K562 (cell line): ENCODE data around the gene ITPKB. TPM values are rescaled to one million over a fixed set of nuclear protein-coding genes. Genes with fewer than 3 reads are reported as not detected.

Experiments used
- ATAC-seq: fragments of 200-7000 bp; cut with Tn5 transposase; 3 replicates; pipeline ENCODE4 v1.9.1; 2020; ENCODE audit warnings: moderate library complexity
- BruUV-seq: library from RNA; stranded (reverse); fragments of 400-500 nt; replicated peaks from 2 replicates; lab custom pipeline; 2021; lab: Mats Ljungman, UMichigan
- CTCF ChIA-PET: fragments of 300-600 bp; formaldehyde crosslinking; extraction: SDS; loops from one replicate; lab custom pipeline; 2021; ENCODE audit warnings: low intra/inter-chr PET ratio; lab: Yijun Ruan, JAX
- POLR2A ChIA-PET: fragments of 300-600, 350-650 bp; sonication (Branson Sonifier 250); formaldehyde crosslinking; extraction: SDS; loops from one replicate; lab custom pipeline; 2021; ENCODE audit warnings: antibody characterized with exemption, inconsistent platforms; lab: Yijun Ruan, JAX
- DNase-seq, 4 experiments: peaks; one replicate each; pipeline versions ENCODE4 v3.0.0 to v3.0.0-alpha.2; 2011 to 2018; ENCODE audit warnings: low spot score in 3 of 4, mixed read lengths in 3 of 4; ENCODE audit errors: extremely low read depth in 1 of 4
- FAIRE-seq: peaks from 2 replicates; lab custom pipeline; 2011; peaks lifted over from hg19 to GRCh38; lab: Jason Lieb, UNC
- H2AFZ ChIP-seq: 2 replicates; pipeline ENCODE4 v1.6.0; 2011; ENCODE audit warnings: low read depth, low read length, control low read depth, inconsistent platforms
- H3K27ac ChIP-seq: fragments of 200-600 bp; 3 replicates; pipeline ENCODE4 v1.8.0; 2011; ENCODE audit warnings: low read depth, mild to moderate bottlenecking, control low read depth, inconsistent platforms, low read length, moderate library complexity, mixed read lengths; ENCODE audit errors: extremely low read depth
- H3K27me3 ChIP-seq, 2 experiments: fragments of 300-600 bp in 1 of 2; 2 replicates in 1 of 2; 3 replicates in 1 of 2; pipeline versions ENCODE4 v1.6.0 to v1.8.0; 2011; ENCODE audit warnings: inconsistent platforms in 2 of 2, low read length in 2 of 2, mild to moderate bottlenecking in 1 of 2, mixed read lengths in 1 of 2, moderate library complexity in 1 of 2; ENCODE audit not compliant: control insufficient read depth in 2 of 2, insufficient read depth in 2 of 2
- H3K36me3 ChIP-seq: fragments of 300-600 bp; 3 replicates; pipeline ENCODE4 v1.8.0; 2011; ENCODE audit warnings: mild to moderate bottlenecking, low read length, inconsistent platforms; ENCODE audit not compliant: control insufficient read depth, insufficient read depth
- H3K4me1 ChIP-seq, 2 experiments: fragments of 200-600 bp in 1 of 2; replicated peaks in 1 of 2; 2 replicates in 1 of 2; 3 replicates in 1 of 2; pipeline versions ENCODE4 v1.5.1 to v1.8.0; 2011; ENCODE audit warnings: inconsistent platforms in 2 of 2, low read length in 2 of 2, mild to moderate bottlenecking in 1 of 2, mixed read lengths in 1 of 2, moderate library complexity in 1 of 2; ENCODE audit not compliant: control insufficient read depth in 2 of 2, insufficient read depth in 2 of 2
- H3K4me2 ChIP-seq: 2 replicates; pipeline ENCODE4 v1.6.1; 2011; ENCODE audit warnings: low read length, control low read depth, inconsistent platforms, mixed read lengths; ENCODE audit not compliant: insufficient read depth
- H3K4me3 ChIP-seq: fragments of 200-600 bp; sonication (generic), shearing (Covaris generic); 2 replicates; pipeline ENCODE4 v1.5.1; 2016; ENCODE audit warnings: control low read depth, inconsistent platforms
- H3K79me2 ChIP-seq: fragments of 200-600 bp; 3 replicates; pipeline ENCODE4 v1.8.0; 2011; ENCODE audit warnings: low read length, inconsistent platforms; ENCODE audit not compliant: control insufficient read depth, insufficient read depth
- H3K9ac ChIP-seq, 2 experiments: 2 replicates each; pipeline versions ENCODE4 v1.6.0 to v1.6.1; 2011; ENCODE audit warnings: low read depth in 2 of 2, low read length in 2 of 2, control low read depth in 1 of 2, inconsistent platforms in 1 of 2, mild to moderate bottlenecking in 1 of 2, mixed read lengths in 1 of 2; ENCODE audit not compliant: insufficient read depth in 1 of 2
- H3K9me1 ChIP-seq: one replicate; pipeline ENCODE4 v1.6.0; 2011; ENCODE audit warnings: inconsistent platforms, mild to moderate bottlenecking, low read length, moderate library complexity; ENCODE audit not compliant: control insufficient read depth, insufficient read depth
- H3K9me3 ChIP-seq: replicated peaks from 2 replicates; pipeline ENCODE4 v1.5.1; 2011; ENCODE audit warnings: low read depth, low read length, inconsistent platforms; ENCODE audit not compliant: control insufficient read depth, insufficient read depth
- H4K20me1 ChIP-seq: replicated peaks from 2 replicates; pipeline ENCODE4 v1.6.1; 2011; ENCODE audit warnings: low read length, inconsistent platforms, mixed read lengths; ENCODE audit not compliant: control insufficient read depth, insufficient read depth
- CGGBP1 ChIP-seq: fragments of 250-450 bp; sonication (Bioruptor Pico); IDR thresholded peaks from 2 replicates; pipeline ENCODE4 v1.9.0; 2021; ENCODE audit warnings: mild to moderate bottlenecking
- GTF2F1 ChIP-seq: IDR thresholded peaks from 2 replicates; pipeline ENCODE4 v1.6.1; 2011; ENCODE audit warnings: low read depth, low read length, improper control_type of control experiment
- HMG20A ChIP-seq: fragments of 450-650 bp; formaldehyde crosslinking; conservative IDR thresholded peaks from 2 replicates; pipeline ENCODE4 v1.4.0; 2020; ENCODE audit warnings: mild to moderate bottlenecking, mixed read lengths
- SREBF1 ChIP-seq: fragments of 150-350 bp; IDR thresholded peaks from 2 replicates; pipeline ENCODE4 v1.6.1; 2014; ENCODE audit warnings: antibody characterized with exemption, low read depth, low read length, borderline replicate concordance
- TAL1 ChIP-seq: fragments of 450-650 bp; IDR thresholded peaks from 2 replicates; pipeline ENCODE4 v1.6.1; 2016; ENCODE audit warnings: mild to moderate bottlenecking
- ZNF12 ChIP-seq: sonication (generic); formaldehyde crosslinking; IDR thresholded peaks from 2 replicates; pipeline ENCODE4 v1.4.0; 2020; ENCODE audit warnings: mild to moderate bottlenecking, missing genetic modification reagents
- ZNF174 ChIP-seq: fragments of 250-450 bp; sonication (Bioruptor Pico); IDR thresholded peaks from 2 replicates; pipeline ENCODE4 v1.4.0; 2020; ENCODE audit warnings: mild to moderate bottlenecking
- WGBS: fragments of 100-300 bp; shearing (Covaris generic); methylation state at CpG from one replicate; pipeline ENCODE4 v1.1.6; 2016; ENCODE audit warnings: low coverage, mixed read lengths; ENCODE audit not compliant: insufficient coverage; ENCODE audit errors: missing lambda C conversion rate; 5-methylcytosine and 5-hydroxymethylcytosine counted together
- in situ Hi-C: fragments of 300-500 bp; cut with MboI; formaldehyde crosslinking; loops from 4 replicates; pipeline ENCODE4 v1.15.0; 2018; ENCODE audit warnings: inconsistent platforms, mixed read lengths
- intact Hi-C: fragments of 100-400 bp; cut with micrococcal nuclease; formaldehyde crosslinking; loops from 2 replicates; pipeline ENCODE4 v1.14.2; 2022
- polyA plus RNA-seq, 8 experiments: library from polyadenylated mRNA; depleted of rRNA in 4 of 8; stranded (reverse) in 5 of 8; unstranded in 3 of 8; fragments of >200 nt; fragmentation: Nextera tagmentation in 2 of 8; fragmentation: Illumina TruSeq in 1 of 8; extraction: Ambion mirVana in 2 of 8; extraction: Trizol in 1 of 8; gene quantifications; 2 replicates each; pipeline versions ENCODE4 v1.2.1 to v1.2.3, GENCODE V29; 2011 to 2014; ENCODE audit warnings: inconsistent platforms in 1 of 8, missing spikeins in 1 of 8
- total RNA-seq, 7 experiments: library from RNA; depleted of rRNA in 6 of 7; stranded (reverse); fragments of >200 nt in 6 of 7; fragmentation: Illumina TruSeq in 2 of 7; extraction: Trizol in 2 of 7; gene quantifications; 2 replicates each; pipeline versions ENCODE4 v1.2.1 to v1.2.3, GENCODE V29; 2011 to 2021; ENCODE audit warnings: low replicate concordance in 1 of 7

ITPKB gene
- total and polyA plus RNA-seq, 9 of the 15 experiments (the other 6 are each of a cell fraction or from before 2014, with no cell fraction given): 0.01 to 0.22 TPM; not detected in 7

GRCh38 chr1:226631229-226632000, 107.7 kb downstream of the ITPKB start:
- 0 out of 2 replicates have a peak, but pooled peaks cover 9% of the 10 kb centered on the region for H4K20me1 ChIP-seq
- ATAC-seq (no peak), FAIRE-seq (no peak), DNase-seq (no peak)
- H3K36me3 ChIP-seq: no peaks in the 10 kb centered on the region
- intact Hi-C loops (no loop called here), in situ Hi-C loops (loop anchor here (10.0 kb wide), 2 partner anchors 803 to 1323 kb away; no protein-coding TSS in a partner anchor)
- BruUV-seq: no TSS peak
- H3K4me1 ChIP-seq: peaks cover 0 to 11% of the 10 kb centered on the region in 2 experiments; a peak in 2 of 5 replicates
- H3K4me3 ChIP-seq: no peak overlapping the region
- no peaks in the 10 kb centered on the region for H3K79me2 ChIP-seq
- WGBS: 0% methylated on average over 9 of the region's 10 CpGs
- no peak overlapping the region for H3K27ac ChIP-seq
- no peak overlapping the region for H3K9ac ChIP-seq
- H3K4me2 ChIP-seq: no peak overlapping the region
- H3K9me1 ChIP-seq: no peaks in the 10 kb centered on the region
- POLR2A ChIA-PET: interaction anchor here (0.6 kb wide), 1 partner anchor 260 kb away, joined by 4 read pairs; no protein-coding TSS in a partner anchor
- peaks cover 2% of the 10 kb centered on the region; the same call in 1 of the 2 replicates for H3K9me3 ChIP-seq
- peaks cover 7 to 67% of the 10 kb centered on the region in 2 experiments for H3K27me3 ChIP-seq
- TF ChIP-seq TAL1: no peak
- no peak for TF ChIP-seq HMG20A (CRISPR knock-in tag)
- TF ChIP-seq ZNF174 (CRISPR knock-in tag): no peak
- no peak for TF ChIP-seq ZNF12
- no peak for TF ChIP-seq SREBF1
- TF ChIP-seq CGGBP1 (CRISPR knock-in tag): no peak
- TF ChIP-seq GTF2F1: no peak
- H2AFZ ChIP-seq: no peak overlapping the region
- CTCF ChIA-PET: interaction anchor here (0.6 kb wide), 1 partner anchor 56 kb away, joined by 3 read pairs; no protein-coding TSS in a partner anchor
